Measurements from ENCODE around the gene SMARCC2. TPM values are rescaled to one million over a fixed set of nuclear protein-coding genes. Genes with fewer than 3 reads are reported as not detected.
A peak's percentile ranks its signal among the peaks of the same experiment; 100 is the strongest.

SMARCC2 gene
- total RNA-seq, 4 donors from 2014 or later: 63.8 to 231 (median 135) TPM

GRCh38 chr12:56152132-56152755 lies 37.0 kb downstream of the SMARCC2 start, which contains the start of gene MYL6B:
Gene MYL6B, plus strand, starts transcription at chr12:56152587. Its CDS starts 1,332 bp downstream, at chr12:56153919.
- 0% methylated on average over 16 of the region's 37 CpGs; no CpG with 5 or more reads in 1 of the 2 donors for WGBS, 2 donors (ENCODE audit: low coverage in 1 of 2)
- peaks cover 18 to 42% (median 28%) of the 10 kb centered on the region in 4 donors for H3K4me1 ChIP-seq
- H3K4me3 ChIP-seq: peak within 1 kb of the TSS; percentile 50 to 81 (median 64)
- no peaks in the 10 kb centered on the region for H3K36me3 ChIP-seq
- TF ChIP-seq POLR2A (IDR thresholded peaks at IDR 0.05) (peak; percentile 65), POLR2AphosphoS5 (IDR thresholded peaks at IDR 0.05) (peak; percentile 79 to 90 (median 89)), EP300 (IDR thresholded peaks at IDR 0.05; ENCODE audit: low read depth) (no peak)
- H3K27ac ChIP-seq: peak within 1 kb of the TSS; percentile 92 to 98 (median 97)
- in situ Hi-C loops (cut with MboI; ENCODE audit: low pct_ligation_motif_present in 1 of 4, low pct_unique_long_range_greater_than_20kb in 1 of 4, low sequenced_read_pairs in 3 of 4) (no loop called here), intact Hi-C loops (cut with DNase I; ENCODE audit: low total_unique reads) (no loop called here)
- peak; percentile 96 for DNase-seq
- no peaks in the 10 kb centered on the region for H3K9me3 ChIP-seq
- H3K27me3 ChIP-seq: no peaks in the 10 kb centered on the region

DNA sequence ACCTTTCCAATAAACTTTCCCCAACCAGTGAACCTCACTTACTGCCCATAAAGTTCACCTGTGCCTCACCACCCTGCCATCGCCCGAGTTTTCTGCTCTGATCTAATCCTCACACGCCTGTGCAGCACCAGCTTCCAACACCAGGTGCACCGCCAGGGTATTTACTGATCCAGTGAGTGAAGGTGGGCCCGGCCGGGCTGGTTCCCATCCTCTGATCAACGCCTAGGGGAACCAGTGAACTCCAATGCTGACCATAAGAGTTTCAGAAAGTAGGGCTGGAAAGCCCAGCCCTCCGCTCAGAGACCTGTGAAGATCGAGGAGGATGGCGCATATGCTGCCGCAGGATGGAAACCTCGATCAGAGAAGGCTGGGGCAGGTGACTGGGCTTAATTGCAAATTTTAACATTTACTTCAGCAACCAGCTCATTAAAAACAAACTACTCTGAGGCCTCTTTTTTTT lies 37.6 kb downstream of the SMARCC2 start:
- Histone ChIP-seq H3K27me3 (no peaks in the 10 kb centered on the region), H3K27ac (peak overlapping the region; percentile 92 to 98 (median 97)), H3K4me3 (peak overlapping the region; percentile 50 to 81 (median 64)), H3K36me3 (no peaks in the 10 kb centered on the region), H3K4me1 (peaks cover 16 to 42% (median 27%) of the 10 kb centered on the region in 4 donors), H3K9me3 (no peaks in the 10 kb centered on the region)
- intact Hi-C loops (cut with DNase I; ENCODE audit: low total_unique reads) (no loop called here), in situ Hi-C loops (cut with MboI; ENCODE audit: low pct_ligation_motif_present in 1 of 4, low pct_unique_long_range_greater_than_20kb in 1 of 4, low sequenced_read_pairs in 3 of 4) (no loop called here)
- 3% methylated on average over 12 of the region's 12 CpGs; no CpG with 5 or more reads in 1 of the 2 donors for WGBS, 2 donors (ENCODE audit: low coverage in 1 of 2)
- peak; percentile 81 for DNase-seq
- TF ChIP-seq EP300 (IDR thresholded peaks at IDR 0.05; ENCODE audit: low read depth) (no peak), POLR2A (IDR thresholded peaks at IDR 0.05) (peak; percentile 59), POLR2AphosphoS5 (IDR thresholded peaks at IDR 0.05) (peak in 2 of 3 donors; percentile 40 to 69)
- TF ChIP-seq, protein P1, sequence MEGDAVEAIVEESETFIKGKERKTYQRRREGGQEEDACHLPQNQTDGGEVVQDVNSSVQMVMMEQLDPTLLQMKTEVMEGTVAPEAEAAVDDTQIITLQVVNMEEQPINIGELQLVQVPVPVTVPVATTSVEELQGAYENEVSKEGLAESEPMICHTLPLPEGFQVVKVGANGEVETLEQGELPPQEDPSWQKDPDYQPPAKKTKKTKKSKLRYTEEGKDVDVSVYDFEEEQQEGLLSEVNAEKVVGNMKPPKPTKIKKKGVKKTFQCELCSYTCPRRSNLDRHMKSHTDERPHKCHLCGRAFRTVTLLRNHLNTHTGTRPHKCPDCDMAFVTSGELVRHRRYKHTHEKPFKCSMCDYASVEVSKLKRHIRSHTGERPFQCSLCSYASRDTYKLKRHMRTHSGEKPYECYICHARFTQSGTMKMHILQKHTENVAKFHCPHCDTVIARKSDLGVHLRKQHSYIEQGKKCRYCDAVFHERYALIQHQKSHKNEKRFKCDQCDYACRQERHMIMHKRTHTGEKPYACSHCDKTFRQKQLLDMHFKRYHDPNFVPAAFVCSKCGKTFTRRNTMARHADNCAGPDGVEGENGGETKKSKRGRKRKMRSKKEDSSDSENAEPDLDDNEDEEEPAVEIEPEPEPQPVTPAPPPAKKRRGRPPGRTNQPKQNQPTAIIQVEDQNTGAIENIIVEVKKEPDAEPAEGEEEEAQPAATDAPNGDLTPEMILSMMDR (IDR thresholded peaks at IDR 0.05): peak; percentile 57 to 96 (median 59)

DNA sequence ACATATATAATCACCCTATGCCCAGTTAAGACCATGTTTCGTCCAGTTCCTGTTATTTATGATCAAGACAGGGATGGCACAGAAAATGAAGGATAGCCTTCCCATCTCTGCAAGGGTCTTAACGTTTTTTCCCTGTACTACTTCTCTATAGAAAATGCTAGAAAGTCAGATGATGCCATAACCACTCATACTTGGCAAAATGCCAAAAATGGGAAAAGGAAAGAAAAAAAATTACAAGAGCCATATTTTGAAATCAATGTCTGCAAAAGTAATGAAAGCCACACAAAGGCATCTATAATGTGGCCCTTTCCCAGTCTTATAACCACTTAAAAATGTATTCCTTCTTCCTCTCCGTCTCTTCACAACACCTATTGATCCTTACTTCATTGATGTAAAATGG lies 38.7 kb downstream of the SMARCC2 start:
- in situ Hi-C loops (cut with MboI; ENCODE audit: low pct_ligation_motif_present in 1 of 4, low pct_unique_long_range_greater_than_20kb in 1 of 4, low sequenced_read_pairs in 3 of 4) (no loop called here), intact Hi-C loops (cut with DNase I; ENCODE audit: low total_unique reads) (no loop called here)
- Histone ChIP-seq H3K36me3 (no peaks in the 10 kb centered on the region), H3K27me3 (no peaks in the 10 kb centered on the region), H3K9me3 (no peaks in the 10 kb centered on the region), H3K4me1 (peaks cover 20 to 46% (median 31%) of the 10 kb centered on the region in 4 donors), H3K27ac (peak overlapping the region in 2 of 4 donors; percentile 92 to 98), H3K4me3 (no peak overlapping the region)
- no peak for DNase-seq
- WGBS, 2 donors (ENCODE audit: low coverage in 1 of 2): 59 to 65% methylated on average over 3 of the region's 3 CpGs
- TF ChIP-seq, protein P1 (IDR thresholded peaks at IDR 0.05): no peak
- peak in 2 of 3 donors; percentile 36 to 37 for TF ChIP-seq POLR2AphosphoS5 (IDR thresholded peaks at IDR 0.05)
- TF ChIP-seq EP300 (IDR thresholded peaks at IDR 0.05; ENCODE audit: low read depth): no peak
- TF ChIP-seq POLR2A (IDR thresholded peaks at IDR 0.05): no peak

DNA sequence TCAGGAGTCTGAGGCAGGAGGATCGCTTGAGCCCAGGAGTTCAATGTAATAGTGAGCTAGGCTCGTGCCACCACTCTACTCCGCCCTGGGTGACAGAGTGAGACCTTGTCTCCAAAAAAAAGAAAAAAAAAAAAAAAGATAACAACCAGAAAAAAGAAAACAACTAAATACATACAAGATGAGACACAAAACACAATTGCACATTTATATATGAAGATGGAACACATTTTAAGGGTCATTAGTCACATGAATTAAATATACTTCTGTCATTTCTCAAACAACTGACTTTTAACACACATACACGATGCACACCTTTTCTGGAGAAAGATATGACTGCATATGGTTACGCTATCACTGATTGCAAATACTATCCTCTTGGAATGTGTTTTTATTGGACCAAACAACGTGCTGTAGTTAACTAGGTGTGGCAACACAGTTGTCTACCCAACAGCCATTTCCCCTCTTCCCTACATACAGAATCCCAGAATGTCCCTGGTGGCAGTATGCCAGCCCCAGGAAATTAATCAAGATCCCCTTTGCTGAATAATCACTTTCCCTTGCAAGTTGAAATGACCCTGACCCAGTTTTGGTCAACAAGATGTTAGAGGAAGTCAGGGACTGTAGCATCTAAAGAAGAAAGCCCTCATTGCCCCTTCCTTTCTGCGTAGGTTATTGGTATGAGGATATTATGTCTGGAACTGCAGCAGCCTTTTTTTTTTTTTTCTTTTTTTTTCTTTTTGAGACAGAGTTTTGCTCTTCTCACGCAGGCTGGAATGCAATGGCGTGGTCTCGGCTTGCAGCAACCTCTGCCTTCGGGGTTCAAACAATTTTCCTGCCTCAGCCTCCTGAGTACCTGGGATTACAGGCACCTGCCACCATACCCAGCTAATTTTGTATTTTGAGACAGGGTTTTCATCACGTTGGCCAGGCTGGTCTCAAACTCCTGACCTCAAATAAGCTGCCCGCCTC lies 42.5 kb downstream of the SMARCC2 start:
- Histone ChIP-seq H3K27ac (peak overlapping the region; percentile 74 to 77 (median 76)), H3K27me3 (no peaks in the 10 kb centered on the region), H3K36me3 (peaks cover 0 to 20% (median 5%) of the 10 kb centered on the region in 4 donors), H3K4me1 (peaks cover 12 to 52% (median 23%) of the 10 kb centered on the region in 4 donors), H3K4me3 (no peak overlapping the region), H3K9me3 (no peaks in the 10 kb centered on the region)
- intact Hi-C loops (cut with DNase I; ENCODE audit: low total_unique reads) (no loop called here), in situ Hi-C loops (cut with MboI; ENCODE audit: low pct_ligation_motif_present in 1 of 4, low pct_unique_long_range_greater_than_20kb in 1 of 4, low sequenced_read_pairs in 3 of 4) (no loop called here)
- peak; percentile 73 for DNase-seq
- no peak for TF ChIP-seq EP300 (IDR thresholded peaks at IDR 0.05; ENCODE audit: low read depth)
- TF ChIP-seq, protein P1 (IDR thresholded peaks at IDR 0.05): peak in 1 of 5 experiments; percentile 9
- peak; percentile 30 to 84 (median 73) for TF ChIP-seq POLR2AphosphoS5 (IDR thresholded peaks at IDR 0.05)
- TF ChIP-seq POLR2A (IDR thresholded peaks at IDR 0.05): peak; percentile 43
- WGBS, 2 donors (ENCODE audit: low coverage in 1 of 2): 50 to 53% methylated on average over 10 to 13 of the region's 13 CpGs
